Kidney (tissue), 14 donors: Measurements from ENCODE around the gene TPR. TPM values are rescaled to one million over a fixed set of nuclear protein-coding genes. Genes with fewer than 3 reads are reported as not detected.
"Not testable (repeated sequence)": the region's sequence is repeated elsewhere in the genome, so short reads cannot be mapped to it uniquely, and the experiment has no call there.

Experiments
- DNase-seq, 5 donors: peaks; one replicate each; pipeline ENCODE4 v3.0.0-alpha.2; 2013 to 2020
- FAIRE-seq: peaks from 2 replicates; lab custom pipeline; 2012; peaks lifted over from hg19 to GRCh38; lab: Jason Lieb, UNC
- H3K27ac ChIP-seq, 2 donors: one replicate each; pipeline ENCODE4 v1.7.0; 2013; ENCODE audit warnings: low read depth in 2 of 2, low read length in 2 of 2, inconsistent platforms in 1 of 2
- H3K27me3 ChIP-seq: one replicate; pipeline ENCODE4 v1.7.1; 2013; ENCODE audit warnings: low read length, inconsistent platforms; ENCODE audit not compliant: control insufficient read depth, insufficient read depth
- H3K36me3 ChIP-seq, 3 donors: one replicate each; pipeline versions ENCODE4 v1.7.0 to v1.7.1; 2013; ENCODE audit warnings: low read length in 3 of 3, control low read depth in 1 of 3, inconsistent platforms in 1 of 3; ENCODE audit not compliant: insufficient read depth in 3 of 3, control insufficient read depth in 2 of 3
- H3K4me1 ChIP-seq, 3 donors: one replicate each; pipeline versions ENCODE4 v1.7.0 to v1.7.1; 2013; ENCODE audit warnings: low read length in 3 of 3, inconsistent platforms in 1 of 3, low read depth in 1 of 3; ENCODE audit not compliant: control insufficient read depth in 2 of 3, insufficient read depth in 2 of 3
- H3K4me3 ChIP-seq, 3 donors: one replicate each; pipeline versions ENCODE4 v1.7.0 to v1.8.1; 2013; ENCODE audit warnings: low read length in 3 of 3, control low read depth in 1 of 3, inconsistent platforms in 1 of 3
- H3K9ac ChIP-seq, 3 donors: one replicate each; pipeline versions ENCODE4 v1.7.0 to v1.7.1; 2013; ENCODE audit warnings: low read length in 3 of 3, control low read depth in 1 of 3, inconsistent platforms in 1 of 3
- H3K9me3 ChIP-seq, 3 donors: one replicate each; pipeline versions ENCODE4 v1.7.0 to v1.7.1; 2013; ENCODE audit warnings: low read length in 3 of 3, control low read depth in 1 of 3, inconsistent platforms in 1 of 3; ENCODE audit not compliant: control insufficient read depth in 2 of 3, insufficient read depth in 1 of 3
- CTCF ChIP-seq: IDR thresholded peaks from 3 replicates; pipeline ENCODE4 v1.5.1; 2012; ENCODE audit warnings: mild to moderate bottlenecking, moderate library complexity, borderline replicate concordance; ENCODE audit not compliant: insufficient read depth; ENCODE audit errors: extremely low read depth
- intact Hi-C: fragments of 100-400 bp; cut with DNase I; formaldehyde crosslinking; loops from one replicate; pipeline ENCODE4 v1.11.1; 2022
- polyA plus RNA-seq: library from polyadenylated mRNA; stranded (reverse); fragments of 350-450 nt; fragmentation: Illumina TruSeq; extraction: RNeasy Lipid Tissue Mini Kit (QIAGEN cat#74804); gene quantifications from one replicate; pipeline ENCODE4 v1.2.3, GENCODE V29; 2014; ENCODE audit warnings: low read depth, low replicate concordance; ENCODE audit not compliant: insufficient read depth
- total RNA-seq: library from RNA; stranded (reverse); fragmentation: NEBNext Ultra II Directional; extraction: Animal tissue kit (Norgen Biotek cat#: 25700); gene quantifications from one replicate; pipeline ENCODE4 v1.2.1, GENCODE V29; 2021
- donor health status: control.
- donor health status: control.
- donor health status: control.
- donor health status: control.
- donor health status: control.
- donor health status: DM: yes; HTN: yes; CAD: no.
- donor health status: Normal renal cell carcinoma (clear cell type).

The TPR gene
- total and polyA plus RNA-seq, 2 donors from 2014 or later = 27.4 to 89.9 TPM

GRCh38 chr1:186375929-186376319 is 871 bp upstream of the TPR start:
- DNase-seq (no peak), FAIRE-seq (no peak)
- H3K27ac ChIP-seq = peak overlapping the region; percentile 99 to 100
- peaks cover 2 to 9% (median 2%) of the 10 kb centered on the region in 3 donors for H3K4me1 ChIP-seq
- H3K4me3 ChIP-seq = peak overlapping the region; percentile 94 to 100 (median 99)
- intact Hi-C loops = no loop called here
- TF ChIP-seq CTCF = no peak
- H3K36me3 ChIP-seq = peaks cover 0 to 10% (median 3%) of the 10 kb centered on the region in 3 donors
- no peaks in the 10 kb centered on the region for H3K27me3 ChIP-seq
- peak overlapping the region; percentile 92 to 100 (median 98) for H3K9ac ChIP-seq
- H3K9me3 ChIP-seq = no peaks in the 10 kb centered on the region

GRCh38 chr1:186374303-186375151 is 526 bp downstream of the TPR start:
- no peaks in the 10 kb centered on the region for H3K27me3 ChIP-seq
- DNase-seq (peak in 4 of 5 donors; percentile 21 to 78 (median 58)), FAIRE-seq (no peak)
- H3K36me3 ChIP-seq = peaks cover 0 to 23% (median 6%) of the 10 kb centered on the region in 3 donors
- H3K4me3 ChIP-seq = peak overlapping the region; percentile 94 to 100 (median 95)
- H3K4me1 ChIP-seq = peaks cover 2 to 9% (median 2%) of the 10 kb centered on the region in 3 donors
- TF ChIP-seq CTCF = no peak
- H3K9me3 ChIP-seq = no peaks in the 10 kb centered on the region
- intact Hi-C loops = no loop called here
- peak overlapping the region; percentile 99 to 100 for H3K27ac ChIP-seq
- peak overlapping the region; percentile 67 to 100 (median 96) for H3K9ac ChIP-seq

GRCh38 chr1:186347837-186348691 is 27.0 kb downstream of the TPR start:
- H3K36me3 ChIP-seq = peaks cover 26 to 64% (median 45%) of the 10 kb centered on the region in 3 donors
- H3K4me1 ChIP-seq, intact Hi-C loops, H3K9ac ChIP-seq, H3K4me3 ChIP-seq, H3K27me3 ChIP-seq, DNase-seq, H3K27ac ChIP-seq, FAIRE-seq, H3K9me3 ChIP-seq: not testable (repeated sequence)
